Osteoblast (primary cell): ENCODE results near the gene SLC27A4. TPM values are rescaled to one million over a fixed set of nuclear protein-coding genes. Genes with fewer than 3 reads are reported as not detected.
A peak's percentile ranks its signal among the peaks of the same experiment; 100 is the strongest.

Experiments
- DNase-seq: peaks from one replicate; pipeline ENCODE4 v3.0.0; 2011; ENCODE audit warnings: low spot score, mixed read lengths; ENCODE audit not compliant: insufficient read length; ENCODE audit errors: missing footprints
- H2AFZ ChIP-seq: 2 replicates; pipeline ENCODE4 v1.6.0; 2011; ENCODE audit warnings: mild to moderate bottlenecking, low read length
- H3K27ac ChIP-seq: 2 replicates; pipeline ENCODE4 v1.5.1; 2011; ENCODE audit warnings: mild to moderate bottlenecking, low read depth, low read length, moderate library complexity
- H3K27me3 ChIP-seq: 2 replicates; pipeline ENCODE4 v1.6.0; 2012; ENCODE audit warnings: mild to moderate bottlenecking, control low read depth, inconsistent platforms, low read length, moderate library complexity; ENCODE audit not compliant: insufficient read depth
- H3K36me3 ChIP-seq: 2 replicates; pipeline ENCODE4 v1.5.1; 2011; ENCODE audit warnings: mild to moderate bottlenecking, low read length, control low read depth, moderate library complexity; ENCODE audit not compliant: insufficient read depth
- H3K4me1 ChIP-seq: 2 replicates; pipeline ENCODE4 v1.5.1; 2011; ENCODE audit warnings: mild to moderate bottlenecking, low read length, control low read depth, moderate library complexity; ENCODE audit not compliant: insufficient read depth
- H3K4me2 ChIP-seq: 2 replicates; pipeline ENCODE4 v1.6.0; 2011; ENCODE audit warnings: mild to moderate bottlenecking, low read length; ENCODE audit not compliant: insufficient read depth
- H3K4me3 ChIP-seq: fragments of 200-600 bp; sonication (generic); 3 replicates; pipeline ENCODE4 v1.5.1; 2012; ENCODE audit warnings: mild to moderate bottlenecking, low read length, inconsistent platforms; ENCODE audit not compliant: insufficient read depth
- H3K79me2 ChIP-seq: 2 replicates; pipeline ENCODE4 v1.6.0; 2012; ENCODE audit warnings: mild to moderate bottlenecking, low read length, control low read depth, inconsistent platforms; ENCODE audit not compliant: insufficient read depth
- H3K9me3 ChIP-seq: 2 replicates; pipeline ENCODE4 v1.5.1; 2011; ENCODE audit warnings: low read depth, low read length, control low read depth
- H4K20me1 ChIP-seq: 2 replicates; pipeline ENCODE4 v1.6.0; 2012; ENCODE audit warnings: mild to moderate bottlenecking, low read length, control low read depth; ENCODE audit not compliant: insufficient read depth
- CTCF ChIP-seq: IDR thresholded peaks from 2 replicates; pipeline ENCODE4 v1.5.1; 2011; ENCODE audit warnings: mild to moderate bottlenecking, low read depth, low read length, moderate library complexity; ENCODE audit errors: extremely low read depth
- total RNA-seq: library from RNA; depleted of rRNA; stranded (reverse); fragments of >200 nt; gene quantifications from 2 replicates; pipeline ENCODE4 v1.2.3, GENCODE V29; 2012

The SLC27A4 gene
- total RNA-seq, 1 donor = 21.4 TPM

GRCh38 chr9:128341435-128341849 lies 1.1 kb downstream of the SLC27A4 start:
- Histone ChIP-seq H3K4me3 (peak overlapping the region; percentile 87), H3K79me2 (peaks cover 5% of the 10 kb centered on the region), H2AFZ (peak overlapping the region; percentile 56), H3K36me3 (peaks cover 29% of the 10 kb centered on the region), H4K20me1 (no peaks in the 10 kb centered on the region), H3K4me2 (peak overlapping the region; percentile 83), H3K27me3 (no peaks in the 10 kb centered on the region), H3K9me3 (no peaks in the 10 kb centered on the region), H3K4me1 (peaks cover 11% of the 10 kb centered on the region), H3K27ac (no peak overlapping the region)
- TF ChIP-seq CTCF = peak; percentile 62
- DNase-seq = peak; percentile 96

- peak; percentile 62 for DNase-seq
- Histone ChIP-seq H3K4me3 (no peak overlapping the region), H3K4me2 (no peak overlapping the region), H3K27ac (no peak overlapping the region), H4K20me1 (no peaks in the 10 kb centered on the region), H3K36me3 (peaks cover 38% of the 10 kb centered on the region), H3K9me3 (no peaks in the 10 kb centered on the region), H3K4me1 (peaks cover 11% of the 10 kb centered on the region), H2AFZ (no peak overlapping the region), H3K27me3 (no peaks in the 10 kb centered on the region), H3K79me2 (peaks cover 5% of the 10 kb centered on the region)
- no peak for TF ChIP-seq CTCF
Observed at GRCh38 chr9:128342971-128343680, 2.8 kb downstream of the SLC27A4 start.

- H4K20me1 ChIP-seq = no peaks in the 10 kb centered on the region
- H3K4me2 ChIP-seq = no peak overlapping the region
- TF ChIP-seq CTCF = no peak
- H3K36me3 ChIP-seq = peaks cover 44% of the 10 kb centered on the region
- H3K4me1 ChIP-seq = peaks cover 11% of the 10 kb centered on the region
- H3K27ac ChIP-seq = no peak overlapping the region
- DNase-seq = peak; percentile 9
- H3K9me3 ChIP-seq = no peaks in the 10 kb centered on the region
- H3K27me3 ChIP-seq = no peaks in the 10 kb centered on the region
- no peak overlapping the region for H2AFZ ChIP-seq
- H3K79me2 ChIP-seq = peaks cover 5% of the 10 kb centered on the region
- H3K4me3 ChIP-seq = no peak overlapping the region
Observed at GRCh38 chr9:128343855-128344254, 3.5 kb downstream of the SLC27A4 start.

GRCh38 chr9:128344931-128345605 lies 4.7 kb downstream of the SLC27A4 start:
- Histone ChIP-seq H3K27ac (no peak overlapping the region), H3K36me3 (peaks cover 52% of the 10 kb centered on the region), H3K27me3 (no peaks in the 10 kb centered on the region), H3K4me3 (no peak overlapping the region), H3K4me2 (no peak overlapping the region), H3K4me1 (peaks cover 7% of the 10 kb centered on the region), H3K9me3 (no peaks in the 10 kb centered on the region), H3K79me2 (peaks cover 5% of the 10 kb centered on the region), H4K20me1 (no peaks in the 10 kb centered on the region), H2AFZ (no peak overlapping the region)
- no peak for TF ChIP-seq CTCF
- DNase-seq = no peak
